Rectal smooth muscle tissue (tissue), 1 donor: Measurements from ENCODE around the gene HIP1R.
A peak's percentile ranks its signal among the peaks of the same experiment; 100 is the strongest.
"Not testable (repeated sequence)": the region's sequence is repeated elsewhere in the genome, so short reads cannot be mapped to it uniquely, and the experiment has no call there.

ENCODE experiments used
- H3K27ac ChIP-seq: one replicate; pipeline ENCODE4 v1.7.0; 2013; ENCODE audit warnings: low read depth, low read length, inconsistent platforms
- H3K27me3 ChIP-seq: one replicate; pipeline ENCODE4 v1.7.0; 2013; ENCODE audit warnings: low read length; ENCODE audit not compliant: control insufficient read depth, insufficient read depth
- H3K36me3 ChIP-seq: one replicate; pipeline ENCODE4 v1.7.0; 2013; ENCODE audit warnings: low read length; ENCODE audit not compliant: control insufficient read depth, insufficient read depth
- H3K4me1 ChIP-seq: one replicate; pipeline ENCODE4 v1.7.0; 2013; ENCODE audit warnings: low read length; ENCODE audit not compliant: control insufficient read depth, insufficient read depth
- H3K4me3 ChIP-seq: one replicate; pipeline ENCODE4 v1.7.0; 2013; ENCODE audit warnings: low read length
- H3K9ac ChIP-seq: one replicate; pipeline ENCODE4 v1.7.0; 2013; ENCODE audit warnings: low read length

The HIP1R gene

GRCh38 chr12:122891661-122892525 is 56.6 kb downstream of the HIP1R start:
- H3K4me1 ChIP-seq = peaks cover 10% of the 10 kb centered on the region
- peak overlapping the region; percentile 44 for H3K4me3 ChIP-seq
- H3K27ac ChIP-seq = peak overlapping the region; percentile 18
- H3K27me3 ChIP-seq = no peaks in the 10 kb centered on the region
- no peaks in the 10 kb centered on the region for H3K36me3 ChIP-seq
- no peak overlapping the region for H3K9ac ChIP-seq

GRCh38 chr12:122892724-122893123 is 57.5 kb downstream of the HIP1R start:
- not testable (repeated sequence) for H3K4me1 ChIP-seq, H3K36me3 ChIP-seq, H3K4me3 ChIP-seq, H3K27ac ChIP-seq, H3K27me3 ChIP-seq, H3K9ac ChIP-seq

- Histone ChIP-seq H3K27ac (no peak overlapping the region), H3K4me3 (peak overlapping the region; percentile 3), H3K36me3 (no peaks in the 10 kb centered on the region), H3K9ac (peak overlapping the region; percentile 14), H3K27me3 (no peaks in the 10 kb centered on the region), H3K4me1 (peaks cover 10% of the 10 kb centered on the region)
Measured at GRCh38 chr12:122893208-122894153, 58.2 kb downstream of the HIP1R start.

GRCh38 chr12:122894193-122895121 is 59.2 kb downstream of the HIP1R start:
- H3K4me3 ChIP-seq = peak overlapping the region; percentile 90
- H3K36me3 ChIP-seq = no peaks in the 10 kb centered on the region
- H3K4me1 ChIP-seq = peaks cover 10% of the 10 kb centered on the region
- H3K9ac ChIP-seq = peak overlapping the region; percentile 77
- peak overlapping the region; percentile 72 for H3K27ac ChIP-seq
- H3K27me3 ChIP-seq = no peaks in the 10 kb centered on the region

- Histone ChIP-seq H3K36me3 (no peaks in the 10 kb centered on the region), H3K4me3 (peak overlapping the region; percentile 90), H3K27ac (peak overlapping the region; percentile 72), H3K27me3 (no peaks in the 10 kb centered on the region), H3K9ac (peak overlapping the region; percentile 77), H3K4me1 (peaks cover 10% of the 10 kb centered on the region)
Measured at GRCh38 chr12:122895320-122895703, 60.1 kb downstream of the HIP1R start.

- Histone ChIP-seq H3K4me1 (peaks cover 10% of the 10 kb centered on the region), H3K4me3 (peak within 1 kb of the TSS; percentile 90), H3K9ac (peak within 1 kb of the TSS; percentile 77), H3K36me3 (no peaks in the 10 kb centered on the region), H3K27me3 (no peaks in the 10 kb centered on the region), H3K27ac (peak within 1 kb of the TSS; percentile 72)
Measured at GRCh38 chr12:122895704-122896636, 60.7 kb downstream of the HIP1R start, which contains the start of gene VPS37B. TSS of gene VPS37B (minus strand) at chr12:122896124. CDS start at chr12:122896062, 62 bp downstream.

- Histone ChIP-seq H3K4me3 (no peak overlapping the region), H3K9ac (no peak overlapping the region), H3K36me3 (no peaks in the 10 kb centered on the region), H3K4me1 (peaks cover 10% of the 10 kb centered on the region), H3K27ac (no peak overlapping the region), H3K27me3 (no peaks in the 10 kb centered on the region)
Measured at GRCh38 chr12:122896662-122897061, 61.4 kb downstream of the HIP1R start.

GRCh38 chr12:122899887-122900286 is 64.6 kb downstream of the HIP1R start:
- no peak overlapping the region for H3K27ac ChIP-seq
- no peaks in the 10 kb centered on the region for H3K27me3 ChIP-seq
- H3K4me1 ChIP-seq = no peaks in the 10 kb centered on the region
- H3K36me3 ChIP-seq = no peaks in the 10 kb centered on the region
- H3K4me3 ChIP-seq = no peak overlapping the region
- no peak overlapping the region for H3K9ac ChIP-seq

- H3K27ac ChIP-seq = no peak overlapping the region
- H3K9ac ChIP-seq = no peak overlapping the region
- H3K4me3 ChIP-seq = no peak overlapping the region
- H3K27me3 ChIP-seq = no peaks in the 10 kb centered on the region
- no peaks in the 10 kb centered on the region for H3K36me3 ChIP-seq
- H3K4me1 ChIP-seq = no peaks in the 10 kb centered on the region
Measured at GRCh38 chr12:122902854-122903692, 67.8 kb downstream of the HIP1R start.

GRCh38 chr12:122903693-122904034 is 68.4 kb downstream of the HIP1R start:
- H3K9ac ChIP-seq = no peak overlapping the region
- H3K4me1 ChIP-seq = no peaks in the 10 kb centered on the region
- H3K4me3 ChIP-seq = no peak overlapping the region
- no peaks in the 10 kb centered on the region for H3K36me3 ChIP-seq
- no peaks in the 10 kb centered on the region for H3K27me3 ChIP-seq
- H3K27ac ChIP-seq = no peak overlapping the region
